OCI-LY1 (cell line): ENCODE data around the gene MFSD12.

Experiments
- H2AFZ ChIP-seq: fragments of 200-600 bp; sonication (generic), shearing (Covaris generic); 2 replicates; pipeline ENCODE4 v1.6.0; 2014; ENCODE audit warnings: antibody characterized with exemption, mild to moderate bottlenecking, low read length
- H3F3A ChIP-seq: fragments of 200-600 bp; sonication (generic), shearing (Covaris generic); 2 replicates; pipeline ENCODE4 v1.6.0; 2014; ENCODE audit warnings: mild to moderate bottlenecking, antibody characterized with exemption, low read length, moderate library complexity; ENCODE audit not compliant: insufficient read depth
- H3K27ac ChIP-seq: fragments of 200-600 bp; sonication (generic); 2 replicates; pipeline ENCODE4 v1.5.1; 2014; ENCODE audit warnings: low read length, mixed run types, mild to moderate bottlenecking, low read depth; ENCODE audit not compliant: poor library complexity, severe bottlenecking
- H3K27me3 ChIP-seq: fragments of 200-600 bp; sonication (generic); 2 replicates; pipeline ENCODE4 v1.6.0; 2014; ENCODE audit warnings: antibody characterized with exemption, mild to moderate bottlenecking, low read length, moderate library complexity; ENCODE audit not compliant: insufficient read depth
- H3K36me3 ChIP-seq: fragments of 200-600 bp; sonication (generic); 2 replicates; pipeline ENCODE4 v1.6.1; 2014; ENCODE audit warnings: mild to moderate bottlenecking, antibody characterized with exemption, low read length, moderate library complexity, mixed read lengths; ENCODE audit not compliant: insufficient read depth
- H3K4me1 ChIP-seq: fragments of 200-600 bp; sonication (generic); 2 replicates; pipeline ENCODE4 v1.5.1; 2014; ENCODE audit warnings: mild to moderate bottlenecking, low read length, moderate library complexity; ENCODE audit not compliant: insufficient read depth, severe bottlenecking
- H3K4me2 ChIP-seq: fragments of 200-600 bp; sonication (generic), shearing (Covaris generic); 2 replicates; pipeline ENCODE4 v1.6.1; 2014; ENCODE audit warnings: low read length
- H3K4me3 ChIP-seq: fragments of 200-600 bp; sonication (generic); 2 replicates; pipeline ENCODE4 v1.5.1; 2014; ENCODE audit warnings: low read length, low read depth, mild to moderate bottlenecking, mixed read lengths; ENCODE audit not compliant: poor library complexity, severe bottlenecking
- H3K79me2 ChIP-seq: fragments of 200-600 bp; shearing (Covaris generic); 2 replicates; pipeline ENCODE4 v1.6.1; 2016; ENCODE audit warnings: mixed run types, low read length, mixed read lengths; ENCODE audit not compliant: insufficient read depth
- H3K9ac ChIP-seq: fragments of 200-600 bp; sonication (generic), shearing (Covaris generic); 2 replicates; pipeline ENCODE4 v1.6.1; 2014; ENCODE audit warnings: mild to moderate bottlenecking, low read length, mixed read lengths
- H3K9me2 ChIP-seq: fragments of 200-600 bp; sonication (generic), shearing (Covaris generic); 2 replicates; pipeline ENCODE4 v1.6.1; 2014; ENCODE audit warnings: low read depth, mild to moderate bottlenecking, low read length, mixed read lengths
- H3K9me3 ChIP-seq: fragments of 200-600 bp; shearing (Covaris generic); 2 replicates; pipeline ENCODE4 v1.6.1; 2014; ENCODE audit warnings: low read length, mixed read lengths
- H4K20me1 ChIP-seq: fragments of 200-600 bp; sonication (generic), shearing (Covaris generic); 2 replicates; pipeline ENCODE4 v1.6.0; 2016; ENCODE audit warnings: mild to moderate bottlenecking, low read length; ENCODE audit not compliant: insufficient read depth
- CTCF ChIP-seq: fragments of 200-600 bp; sonication (generic), shearing (Covaris generic); IDR thresholded peaks from 2 replicates; pipeline ENCODE4 v1.5.1; 2017; ENCODE audit warnings: mild to moderate bottlenecking, antibody characterized with exemption, low read length, moderate library complexity, mixed read lengths
- EZH2 ChIP-seq: fragments of 200-600 bp; sonication (generic), shearing (Covaris generic); IDR thresholded peaks from 2 replicates; pipeline ENCODE4 v1.8.0; 2017; ENCODE audit warnings: borderline replicate concordance, mixed run types, mild to moderate bottlenecking, antibody characterized with exemption, low read length, moderate library complexity, mixed read lengths

Gene MFSD12

DNA sequence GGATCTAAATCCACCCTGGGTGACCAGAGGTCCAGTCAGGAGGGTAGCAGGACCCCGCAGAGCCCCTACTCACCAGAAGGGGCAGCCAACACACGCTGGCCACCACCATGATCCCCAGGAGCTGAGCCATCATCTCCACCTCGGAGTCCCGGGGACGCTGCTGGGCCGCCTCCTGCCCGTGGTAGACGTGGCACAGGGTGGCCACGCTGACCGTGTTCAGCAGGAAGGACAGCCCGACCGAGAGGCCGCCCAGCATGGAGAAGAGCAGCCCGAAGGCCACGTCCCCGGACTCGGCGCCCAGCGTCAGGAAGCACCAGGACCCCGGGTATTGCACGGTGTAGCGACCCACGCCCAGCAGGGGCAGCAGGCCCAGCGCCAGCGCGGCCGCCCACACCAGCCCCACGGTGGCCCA is 42.4 kb upstream of the MFSD12 start:
- no peaks in the 10 kb centered on the region for H3K36me3 ChIP-seq
- H3K4me3 ChIP-seq = no peak overlapping the region
- no peaks in the 10 kb centered on the region for H3K9me3 ChIP-seq
- H3K4me2 ChIP-seq = no peak overlapping the region
- no peak overlapping the region for H3K9ac ChIP-seq
- no peaks in the 10 kb centered on the region; the same call in 1 of the 2 replicates for H3K27me3 ChIP-seq
- H3F3A ChIP-seq = no peaks in the 10 kb centered on the region
- H3K9me2 ChIP-seq = no peaks in the 10 kb centered on the region
- no peaks in the 10 kb centered on the region for H3K79me2 ChIP-seq
- H3K27ac ChIP-seq = no peak overlapping the region
- H2AFZ ChIP-seq = no peak overlapping the region
- peaks cover 4% of the 10 kb centered on the region for H3K4me1 ChIP-seq
- TF ChIP-seq CTCF (no peak), EZH2 (no peak)
- no peaks in the 10 kb centered on the region for H4K20me1 ChIP-seq

GRCh38 chr19:3595521-3596061 is 38.2 kb upstream of the MFSD12 start:
- no peaks in the 10 kb centered on the region for H3K9me2 ChIP-seq
- H3K27me3 ChIP-seq = no peaks in the 10 kb centered on the region; the same call in 1 of the 2 replicates
- H3F3A ChIP-seq = no peaks in the 10 kb centered on the region
- no peaks in the 10 kb centered on the region for H4K20me1 ChIP-seq
- H3K4me1 ChIP-seq = no peaks in the 10 kb centered on the region
- no peaks in the 10 kb centered on the region for H3K9me3 ChIP-seq
- H3K4me2 ChIP-seq = no peak overlapping the region
- no peak overlapping the region for H3K27ac ChIP-seq
- H3K79me2 ChIP-seq = no peaks in the 10 kb centered on the region
- TF ChIP-seq CTCF = no peak
- no peak for TF ChIP-seq EZH2
- H3K9ac ChIP-seq = no peak overlapping the region
- H3K36me3 ChIP-seq = no peaks in the 10 kb centered on the region
- no peak overlapping the region for H3K4me3 ChIP-seq
- H2AFZ ChIP-seq = no peak overlapping the region

DNA sequence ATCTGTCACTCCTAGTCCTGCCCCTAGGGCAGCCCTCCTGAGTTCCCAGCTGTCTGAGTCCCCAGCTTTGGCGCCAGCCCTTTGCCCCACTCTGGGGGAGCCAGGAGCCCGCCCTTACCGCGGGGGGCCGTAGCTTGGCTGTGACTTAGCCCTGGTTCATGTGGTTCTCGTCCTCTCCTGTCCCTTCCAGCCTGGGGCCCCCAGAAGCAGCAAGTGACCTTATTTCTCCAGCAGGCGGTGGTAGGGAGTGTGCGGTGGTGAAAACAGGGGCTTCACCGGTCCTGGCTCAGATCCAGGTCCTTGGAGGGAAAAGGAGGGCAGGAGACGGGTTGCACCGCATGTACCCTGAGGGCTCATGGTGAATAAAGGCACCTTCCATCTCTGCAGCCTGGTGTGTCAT is 35.8 kb upstream of the MFSD12 start:
- H3K27me3 ChIP-seq = no peaks in the 10 kb centered on the region; the same call in 1 of the 2 replicates
- no peak overlapping the region for H2AFZ ChIP-seq
- H3K4me1 ChIP-seq = no peaks in the 10 kb centered on the region
- no peak overlapping the region for H3K9ac ChIP-seq
- H3K27ac ChIP-seq = no peak overlapping the region
- no peaks in the 10 kb centered on the region for H3K9me2 ChIP-seq
- no peaks in the 10 kb centered on the region for H3K79me2 ChIP-seq
- no peaks in the 10 kb centered on the region for H3K9me3 ChIP-seq
- H3K36me3 ChIP-seq = no peaks in the 10 kb centered on the region
- no peak overlapping the region for H3K4me2 ChIP-seq
- H3F3A ChIP-seq = no peaks in the 10 kb centered on the region
- H4K20me1 ChIP-seq = no peaks in the 10 kb centered on the region
- H3K4me3 ChIP-seq = no peak overlapping the region
- TF ChIP-seq EZH2 (no peak), CTCF (no peak)
